ENCODE results near the gene DNMT3A.

DNMT3A gene

DNA sequence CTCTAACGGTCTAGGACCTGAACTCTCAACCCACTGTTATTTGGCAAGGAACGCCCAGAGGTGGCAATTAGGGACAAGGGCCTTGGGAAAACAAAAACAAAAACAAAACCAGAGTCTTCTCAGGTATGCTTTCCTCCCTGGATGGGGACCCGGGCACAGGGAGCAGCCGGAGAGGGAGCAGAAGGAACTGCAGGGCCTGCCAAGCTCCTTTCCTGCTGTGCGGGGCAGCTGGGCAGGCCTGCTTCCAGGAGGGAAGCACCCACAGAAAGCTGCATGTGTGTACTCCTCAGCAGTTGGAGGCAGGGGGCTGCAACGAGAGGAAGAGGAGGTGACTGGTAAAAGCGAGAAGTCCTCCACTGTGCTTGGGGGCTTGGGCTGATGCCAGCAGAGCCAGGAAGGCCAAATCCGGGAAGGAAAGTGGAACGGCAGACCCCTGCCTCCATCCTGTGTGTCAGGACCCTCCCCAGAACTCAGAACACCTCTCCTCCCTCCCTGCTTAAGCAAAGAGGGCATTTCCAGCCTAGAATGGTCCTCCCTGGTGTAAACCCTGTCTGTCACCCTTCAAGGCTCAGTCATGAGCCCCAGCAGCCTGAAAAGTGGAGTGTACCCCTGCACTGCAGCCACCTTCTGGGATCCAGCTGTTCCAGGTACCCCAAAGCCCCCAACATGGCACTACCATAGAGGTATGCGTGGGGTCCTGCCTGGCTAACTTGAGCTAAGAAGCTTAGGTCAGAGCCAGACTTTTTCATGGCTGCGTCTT, 56.3 kb downstream of the DNMT3A start:
- H3K27ac ChIP-seq (ENCODE audit: low read length), result no peak overlapping the region

DNA sequence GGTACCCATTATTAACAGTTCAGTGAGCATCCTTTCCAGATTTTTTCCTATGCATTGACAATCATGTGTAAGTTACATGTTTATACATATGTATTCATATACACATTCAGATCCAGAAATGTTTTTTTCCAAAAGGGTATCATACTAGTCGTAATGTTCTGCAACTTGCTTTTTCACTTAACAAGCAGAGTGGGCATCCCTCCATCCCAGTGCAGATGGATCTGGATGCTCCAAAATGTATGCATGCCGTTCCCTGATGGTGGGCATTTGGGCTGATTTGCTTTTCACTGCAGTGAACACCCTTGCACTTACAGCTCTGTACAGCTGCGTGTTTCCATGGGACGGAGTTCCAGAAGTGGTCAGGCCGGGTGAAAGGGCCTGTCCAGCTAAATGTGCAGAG, 57.0 kb downstream of the DNMT3A start:
- DNase-seq (ENCODE audit: low read depth, low spot score), result no peak
- Histone ChIP-seq H3K36me3 (ENCODE audit: control insufficient read depth, insufficient read depth, low read length) (no peaks in the 10 kb centered on the region), H3K27me3 (ENCODE audit: control insufficient read depth, insufficient read depth, low read length) (no peaks in the 10 kb centered on the region), H3K4me1 (ENCODE audit: control insufficient read depth, insufficient read depth, low read length) (peaks cover 7% of the 10 kb centered on the region), H3K4me3 (ENCODE audit: low read length) (no peak overlapping the region), H3K27ac (ENCODE audit: low read length) (no peak overlapping the region), H3K9me3 (ENCODE audit: control insufficient read depth, insufficient read depth, low read length) (no peaks in the 10 kb centered on the region)
- WGBS (ENCODE audit: insufficient coverage, insufficient read length), result no CpG with 5 or more reads among the region's 5 CpGs

More for the DNA sequence above, 56.3 kb downstream of the DNMT3A start:
- Histone ChIP-seq H3K4me3 (ENCODE audit: low read length) (no peak overlapping the region), H3K27me3 (ENCODE audit: control insufficient read depth, insufficient read depth, low read length) (no peaks in the 10 kb centered on the region), H3K4me1 (ENCODE audit: control insufficient read depth, insufficient read depth, low read length) (peaks cover 7% of the 10 kb centered on the region), H3K36me3 (ENCODE audit: control insufficient read depth, insufficient read depth, low read length) (no peaks in the 10 kb centered on the region), H3K9me3 (ENCODE audit: control insufficient read depth, insufficient read depth, low read length) (no peaks in the 10 kb centered on the region)
- no CpG with 5 or more reads among the region's 11 CpGs for WGBS (ENCODE audit: insufficient coverage, insufficient read length)
- DNase-seq (ENCODE audit: low read depth, low spot score), result no peak

DNA sequence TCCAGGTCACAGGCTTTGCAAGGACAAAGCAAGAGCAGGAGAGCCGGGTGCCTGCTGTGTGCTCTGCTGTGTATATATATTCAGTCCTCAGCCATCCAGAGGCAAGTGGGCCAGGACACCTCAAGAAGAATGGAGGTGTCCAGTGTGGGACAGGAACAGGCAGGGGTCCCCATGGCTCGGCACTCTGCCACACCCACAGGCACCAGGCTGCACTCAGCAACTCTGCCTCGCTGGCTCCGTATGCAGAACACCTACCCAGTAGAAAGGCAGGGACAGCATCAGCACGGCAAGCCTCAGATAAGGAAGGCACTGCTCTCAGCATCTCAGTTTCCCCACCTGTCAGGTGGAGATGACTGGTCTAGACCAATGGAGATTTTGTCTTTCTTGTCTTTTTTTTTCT, 57.8 kb downstream of the DNMT3A start:
- H3K27ac ChIP-seq (ENCODE audit: low read length), result no peak overlapping the region
- H3K4me3 ChIP-seq (ENCODE audit: low read length), result no peak overlapping the region
- peaks cover 7% of the 10 kb centered on the region for H3K4me1 ChIP-seq (ENCODE audit: control insufficient read depth, insufficient read depth, low read length)
- no CpG with 5 or more reads among the region's 5 CpGs for WGBS (ENCODE audit: insufficient coverage, insufficient read length)
- H3K36me3 ChIP-seq (ENCODE audit: control insufficient read depth, insufficient read depth, low read length), result no peaks in the 10 kb centered on the region
- no peaks in the 10 kb centered on the region for H3K9me3 ChIP-seq (ENCODE audit: control insufficient read depth, insufficient read depth, low read length)
- H3K27me3 ChIP-seq (ENCODE audit: control insufficient read depth, insufficient read depth, low read length), result no peaks in the 10 kb centered on the region
- no peak for DNase-seq (ENCODE audit: low read depth, low spot score)

DNA sequence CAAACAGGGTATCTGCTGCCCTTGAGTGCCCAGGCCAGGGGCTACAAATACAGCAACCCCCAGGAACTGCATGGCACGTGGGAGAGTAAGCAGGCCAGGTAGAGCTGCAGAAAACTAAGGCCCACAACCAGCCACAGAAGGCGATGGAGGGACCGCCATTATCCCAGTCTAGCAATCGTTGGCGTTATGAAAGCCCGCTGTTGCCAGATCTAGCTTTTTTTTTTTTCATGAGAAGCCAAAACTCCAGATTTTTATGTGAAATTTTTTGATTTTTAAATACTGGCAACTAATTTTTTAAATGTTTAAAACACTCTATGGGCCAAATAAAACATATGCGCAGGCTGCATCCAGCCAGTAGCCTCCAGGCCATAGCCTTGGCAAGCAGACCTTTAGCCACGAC, 59.8 kb downstream of the DNMT3A start:
- Histone ChIP-seq H3K4me3 (ENCODE audit: low read length) (no peak overlapping the region), H3K27me3 (ENCODE audit: control insufficient read depth, insufficient read depth, low read length) (no peaks in the 10 kb centered on the region), H3K4me1 (ENCODE audit: control insufficient read depth, insufficient read depth, low read length) (peaks cover 10% of the 10 kb centered on the region), H3K9me3 (ENCODE audit: control insufficient read depth, insufficient read depth, low read length) (no peaks in the 10 kb centered on the region), H3K36me3 (ENCODE audit: control insufficient read depth, insufficient read depth, low read length) (no peaks in the 10 kb centered on the region), H3K27ac (ENCODE audit: low read length) (no peak overlapping the region)
- WGBS (ENCODE audit: insufficient coverage, insufficient read length), result no CpG with 5 or more reads among the region's 8 CpGs
- DNase-seq (ENCODE audit: low read depth, low spot score), result no peak

DNA sequence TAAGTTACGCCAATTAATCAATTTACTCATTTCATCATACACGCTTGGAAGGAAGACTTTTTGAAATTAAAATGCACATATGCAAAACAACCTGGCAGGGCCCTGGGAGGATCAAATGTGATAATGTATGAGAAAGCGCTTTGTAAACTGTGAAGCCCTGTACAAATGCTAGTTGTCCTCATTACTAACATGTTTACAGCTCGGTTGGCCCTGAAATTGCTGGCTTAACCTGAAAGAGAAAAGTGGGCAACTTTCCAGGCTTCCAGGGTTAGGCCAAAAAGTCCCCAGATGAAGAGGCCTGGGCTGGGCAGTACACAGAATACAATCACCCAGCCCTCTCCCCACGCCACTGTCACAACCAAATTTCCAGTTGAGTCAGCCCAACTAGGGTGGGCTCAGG, 60.2 kb downstream of the DNMT3A start:
- no peak for DNase-seq (ENCODE audit: low read depth, low spot score)
- no peak overlapping the region for H3K4me3 ChIP-seq (ENCODE audit: low read length)
- WGBS (ENCODE audit: insufficient coverage, insufficient read length), result no CpG with 5 or more reads among the region's 5 CpGs
- no peaks in the 10 kb centered on the region for H3K36me3 ChIP-seq (ENCODE audit: control insufficient read depth, insufficient read depth, low read length)
- no peak overlapping the region for H3K27ac ChIP-seq (ENCODE audit: low read length)
- no peaks in the 10 kb centered on the region for H3K27me3 ChIP-seq (ENCODE audit: control insufficient read depth, insufficient read depth, low read length)
- peaks cover 12% of the 10 kb centered on the region for H3K4me1 ChIP-seq (ENCODE audit: control insufficient read depth, insufficient read depth, low read length)
- H3K9me3 ChIP-seq (ENCODE audit: control insufficient read depth, insufficient read depth, low read length), result no peaks in the 10 kb centered on the region

DNA sequence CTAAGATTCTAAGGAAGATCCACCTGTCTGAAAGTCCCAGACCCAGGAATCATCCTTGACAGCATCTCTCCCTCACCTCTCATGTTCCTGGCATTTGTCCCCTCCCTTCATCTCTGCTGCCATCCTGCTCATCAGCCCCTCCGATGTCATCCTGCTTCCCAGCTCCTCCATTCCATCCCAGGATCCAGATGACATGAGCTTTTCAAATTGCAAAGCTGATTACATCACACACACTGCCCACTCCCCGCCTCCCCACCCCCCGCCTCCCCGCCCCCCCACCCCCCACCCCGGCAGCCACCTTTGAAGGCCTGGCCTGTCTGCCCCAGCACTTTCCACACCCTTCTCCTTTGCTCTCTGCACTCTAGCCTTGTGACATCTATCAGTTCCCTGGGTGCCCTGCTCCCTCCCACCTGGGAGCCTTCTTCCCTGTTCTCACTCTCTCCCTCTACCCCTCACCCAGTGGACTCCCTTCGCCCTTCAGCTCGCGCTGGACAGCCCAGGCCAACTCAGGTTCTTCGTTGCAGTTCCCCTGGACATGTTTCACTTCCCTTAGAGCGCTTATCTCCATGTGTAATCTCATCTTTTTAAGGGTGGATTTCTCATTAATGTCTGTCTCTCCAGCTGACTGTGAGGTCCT, 61.6 kb downstream of the DNMT3A start:
- no peaks in the 10 kb centered on the region for H3K36me3 ChIP-seq (ENCODE audit: control insufficient read depth, insufficient read depth, low read length)
- no peak overlapping the region for H3K27ac ChIP-seq (ENCODE audit: low read length)
- WGBS (ENCODE audit: insufficient coverage, insufficient read length), result no CpG with 5 or more reads among the region's 10 CpGs
- no peak overlapping the region for H3K4me3 ChIP-seq (ENCODE audit: low read length)
- H3K27me3 ChIP-seq (ENCODE audit: control insufficient read depth, insufficient read depth, low read length), result no peaks in the 10 kb centered on the region
- no peak for DNase-seq (ENCODE audit: low read depth, low spot score)
- peaks cover 11% of the 10 kb centered on the region for H3K4me1 ChIP-seq (ENCODE audit: control insufficient read depth, insufficient read depth, low read length)
- H3K9me3 ChIP-seq (ENCODE audit: control insufficient read depth, insufficient read depth, low read length), result no peaks in the 10 kb centered on the region

DNA sequence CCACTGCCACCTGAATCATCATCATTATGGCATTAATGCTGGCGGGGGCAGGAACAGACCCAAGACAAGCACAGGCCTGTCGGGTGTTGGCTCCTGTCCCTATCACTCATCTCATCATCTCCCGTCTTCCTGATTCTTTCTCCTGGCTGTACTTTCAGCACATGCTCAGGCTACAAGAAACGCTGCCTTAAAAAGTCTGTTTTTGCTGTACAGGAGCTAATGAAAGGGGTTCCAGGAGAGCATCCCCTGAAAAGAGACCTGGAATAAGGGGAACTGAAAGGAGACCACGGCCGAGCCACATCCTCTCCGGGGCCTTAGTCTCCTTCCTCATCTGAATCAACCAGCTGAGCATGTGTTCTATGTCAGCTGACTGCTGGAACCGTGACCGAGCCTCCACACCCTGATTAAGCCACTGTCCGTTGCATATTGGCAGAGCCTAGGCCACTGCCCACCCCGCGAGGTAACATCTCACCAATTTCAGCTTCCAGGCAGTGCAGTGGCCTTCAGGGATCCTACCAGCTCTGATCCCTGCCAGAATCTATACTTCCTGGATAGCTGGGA, 62.6 kb downstream of the DNMT3A start:
- H3K4me3 ChIP-seq (ENCODE audit: low read length), result no peak overlapping the region
- no CpG with 5 or more reads among the region's 12 CpGs for whole genome bisulfite sequencing (ENCODE audit: insufficient coverage, insufficient read length)
- H3K27me3 ChIP-seq (ENCODE audit: control insufficient read depth, insufficient read depth, low read length), result no peaks in the 10 kb centered on the region
- no peaks in the 10 kb centered on the region for H3K36me3 ChIP-seq (ENCODE audit: control insufficient read depth, insufficient read depth, low read length)
- no peaks in the 10 kb centered on the region for H3K9me3 ChIP-seq (ENCODE audit: control insufficient read depth, insufficient read depth, low read length)
- no peak overlapping the region for H3K27ac ChIP-seq (ENCODE audit: low read length)
- no peak for DNase-seq (ENCODE audit: low read depth, low spot score)
- peaks cover 11% of the 10 kb centered on the region for H3K4me1 ChIP-seq (ENCODE audit: control insufficient read depth, insufficient read depth, low read length)

DNA sequence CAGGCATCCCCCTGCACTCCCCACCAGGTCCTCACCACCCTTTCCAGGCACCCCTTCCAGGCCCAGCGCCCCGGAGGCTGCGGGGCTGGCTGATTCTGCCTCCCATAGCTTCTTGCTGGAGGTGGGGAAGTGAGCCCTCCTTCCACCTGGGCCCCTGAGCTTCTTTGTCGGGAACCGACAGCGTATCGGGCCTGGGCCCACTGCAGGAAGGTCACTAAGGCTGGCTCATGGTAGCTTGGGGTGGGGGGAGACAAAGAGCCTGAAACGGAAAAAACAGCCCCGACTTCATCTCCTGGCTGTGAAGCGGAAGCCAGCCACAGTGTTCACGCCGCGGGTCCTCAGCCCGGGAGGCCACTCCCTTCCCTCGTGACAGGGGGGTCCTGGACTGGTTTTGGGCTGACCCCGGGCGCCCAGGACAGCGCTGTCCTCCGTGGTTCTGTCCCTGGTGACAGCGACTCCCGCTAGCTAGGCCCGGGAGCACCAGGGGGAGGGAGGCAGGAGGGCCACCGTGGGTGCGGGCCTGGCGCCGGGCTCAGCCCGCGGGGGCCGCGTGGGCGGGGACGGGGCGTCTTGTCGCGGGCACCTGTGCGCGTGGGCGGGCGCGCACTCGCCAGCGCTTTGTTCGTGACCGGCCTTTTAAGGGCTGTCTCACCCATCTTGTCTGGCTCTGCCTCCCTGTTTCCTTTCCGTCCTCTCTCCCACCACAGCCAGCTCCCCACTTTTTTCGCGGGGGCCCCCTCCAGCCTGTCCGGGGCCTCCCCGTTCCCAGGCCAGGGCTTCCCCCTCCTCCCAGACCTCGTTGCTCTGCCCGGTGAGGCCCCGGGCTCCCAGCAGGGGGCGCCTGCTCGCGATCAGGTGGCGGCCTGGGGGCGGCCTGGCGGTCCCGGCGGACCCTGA, 64.9 kb downstream of the DNMT3A start:
- Histone ChIP-seq H3K9me3 (ENCODE audit: control insufficient read depth, insufficient read depth, low read length) (no peaks in the 10 kb centered on the region), H3K27me3 (ENCODE audit: control insufficient read depth, insufficient read depth, low read length) (no peaks in the 10 kb centered on the region), H3K36me3 (ENCODE audit: control insufficient read depth, insufficient read depth, low read length) (no peaks in the 10 kb centered on the region), H3K4me3 (ENCODE audit: low read length) (peak overlapping the region; percentile 51; the same call in 1 of the 2 replicates), H3K27ac (ENCODE audit: low read length) (no peak overlapping the region), H3K4me1 (ENCODE audit: control insufficient read depth, insufficient read depth, low read length) (peaks cover 11% of the 10 kb centered on the region)
- no CpG with 5 or more reads among the region's 60 CpGs for WGBS (ENCODE audit: insufficient coverage, insufficient read length)
- no peak for DNase-seq (ENCODE audit: low read depth, low spot score)

DNA sequence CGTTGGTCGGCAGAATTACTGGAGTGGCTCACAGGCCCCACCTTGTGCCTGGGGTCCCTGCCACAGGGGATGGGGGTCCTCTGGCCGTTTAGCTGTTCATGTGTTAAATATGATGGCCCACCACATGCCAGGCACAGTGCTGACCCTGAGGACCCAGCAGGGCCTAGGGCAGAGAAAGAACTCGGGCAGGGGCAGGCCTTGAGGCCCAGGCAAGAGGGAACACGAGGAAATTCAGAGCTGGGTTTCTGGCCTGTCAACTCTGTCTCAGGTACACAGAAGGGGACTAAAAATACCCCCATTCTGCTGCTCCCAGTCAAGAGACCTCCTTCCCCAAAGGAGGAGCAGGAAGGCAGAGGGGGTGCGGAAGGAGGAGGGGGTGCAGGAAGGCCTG, 66.2 kb downstream of the DNMT3A start:
- no peaks in the 10 kb centered on the region for H3K27me3 ChIP-seq (ENCODE audit: control insufficient read depth, insufficient read depth, low read length)
- no peak overlapping the region for H3K4me3 ChIP-seq (ENCODE audit: low read length)
- peaks cover 8% of the 10 kb centered on the region for H3K4me1 ChIP-seq (ENCODE audit: control insufficient read depth, insufficient read depth, low read length)
- H3K27ac ChIP-seq (ENCODE audit: low read length), result no peak overlapping the region
- no peaks in the 10 kb centered on the region for H3K36me3 ChIP-seq (ENCODE audit: control insufficient read depth, insufficient read depth, low read length)
- WGBS (ENCODE audit: insufficient coverage, insufficient read length), result no CpG with 5 or more reads among the region's 6 CpGs
- no peaks in the 10 kb centered on the region for H3K9me3 ChIP-seq (ENCODE audit: control insufficient read depth, insufficient read depth, low read length)
- no peak for DNase-seq (ENCODE audit: low read depth, low spot score)

DNA sequence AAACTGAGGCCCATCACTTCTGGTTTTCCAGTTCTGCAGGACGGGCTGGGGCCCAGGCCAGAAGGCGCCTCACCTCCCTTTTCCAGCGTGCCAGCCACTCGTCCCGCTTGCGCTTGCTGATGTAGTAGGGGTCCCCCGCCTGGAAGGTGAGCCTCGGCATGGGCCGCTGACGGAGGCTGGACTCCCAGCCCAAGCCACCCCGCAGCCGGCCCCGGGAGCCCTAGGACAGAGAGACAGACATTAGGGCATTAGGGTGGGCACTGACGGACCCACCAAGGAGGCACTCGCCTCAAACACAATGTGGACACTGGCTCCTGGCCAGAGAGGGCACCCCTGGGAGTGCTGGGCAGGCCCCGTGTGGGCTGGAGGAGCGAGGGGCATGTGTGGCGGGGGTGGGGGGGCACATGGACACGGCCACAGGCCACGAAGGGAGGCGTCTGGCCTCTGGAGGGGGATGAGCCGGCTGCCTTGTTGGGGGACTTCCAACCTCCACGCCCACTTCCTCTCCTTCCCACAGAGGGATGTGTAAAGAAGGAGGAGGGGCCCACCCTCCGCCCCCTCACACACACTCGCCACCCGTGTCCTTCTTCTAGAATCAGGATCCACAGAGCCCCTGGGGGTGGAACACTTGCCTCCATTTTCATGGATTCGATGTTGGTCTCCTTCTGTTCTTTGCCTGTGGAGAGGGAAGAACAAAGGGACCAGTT, 66.7 kb downstream of the DNMT3A start:
- DNase-seq (ENCODE audit: low read depth, low spot score), result no peak
- no peaks in the 10 kb centered on the region for H3K36me3 ChIP-seq (ENCODE audit: control insufficient read depth, insufficient read depth, low read length)
- no peaks in the 10 kb centered on the region for H3K9me3 ChIP-seq (ENCODE audit: control insufficient read depth, insufficient read depth, low read length)
- no peak overlapping the region for H3K27ac ChIP-seq (ENCODE audit: low read length)
- no peak overlapping the region for H3K4me3 ChIP-seq (ENCODE audit: low read length)
- H3K4me1 ChIP-seq (ENCODE audit: control insufficient read depth, insufficient read depth, low read length), result peaks cover 12% of the 10 kb centered on the region
- no CpG with 5 or more reads among the region's 27 CpGs for WGBS (ENCODE audit: insufficient coverage, insufficient read length)
- no peaks in the 10 kb centered on the region for H3K27me3 ChIP-seq (ENCODE audit: control insufficient read depth, insufficient read depth, low read length)
